Heart left ventricle (tissue), 16 donors: ENCODE results near the gene EFNB3. TPM values are rescaled to one million over a fixed set of nuclear protein-coding genes. Genes with fewer than 3 reads are reported as not detected.
A peak's percentile ranks its signal among the peaks of the same experiment; 100 is the strongest.

ENCODE experiments used
- ATAC-seq, 4 donors: fragments of 200-7000 bp; cut with Tn5 transposase; one replicate each; pipeline ENCODE4 v1.9.1; 2020 to 2022; ENCODE audit warnings: moderate library complexity in 4 of 4, mild to moderate bottlenecking in 3 of 4, moderate number of reproducible peaks in 1 of 4
- DNase-seq, 5 donors: peaks; one replicate each; pipeline ENCODE4 v3.0.0-alpha.2; 2020
- H3K27ac ChIP-seq, 12 donors: fragments of 200-600 bp; sonication (generic) in 4 of 12; one replicate each; pipeline versions ENCODE4 v1.5.0 to v1.8.0; 2016 to 2022; ENCODE audit warnings: mild to moderate bottlenecking in 2 of 12
- H3K27me3 ChIP-seq, 9 donors: fragments of 200-600 bp; sonication (generic) in 2 of 9; one replicate each; pipeline versions ENCODE4 v1.5.1 to v1.8.0; 2016 to 2022; ENCODE audit warnings: mild to moderate bottlenecking in 3 of 9
- H3K36me3 ChIP-seq, 9 donors: fragments of 200-600 bp; sonication (generic) in 2 of 9; one replicate each; pipeline versions ENCODE4 v1.5.0 to v1.8.0; 2018 to 2022; ENCODE audit warnings: mild to moderate bottlenecking in 2 of 9
- H3K4me1 ChIP-seq, 12 donors: fragments of 200-600 bp; sonication (generic) in 4 of 12; one replicate each; pipeline versions ENCODE4 v1.5.0 to v1.8.0; 2016 to 2022; ENCODE audit warnings: mild to moderate bottlenecking in 3 of 12
- H3K4me3 ChIP-seq, 12 donors: fragments of 200-600 bp; sonication (generic) in 4 of 12; one replicate each; pipeline versions ENCODE4 v1.5.0 to v1.8.0; 2017 to 2022; ENCODE audit warnings: mild to moderate bottlenecking in 9 of 12, moderate library complexity in 4 of 12
- H3K9me3 ChIP-seq, 12 donors: fragments of 200-600 bp; sonication (generic) in 4 of 12; one replicate each; pipeline versions ENCODE4 v1.5.0 to v1.8.0; 2016 to 2022; ENCODE audit warnings: mild to moderate bottlenecking in 1 of 12
- CTCF ChIP-seq, 12 donors: fragments of 200-600 bp; sonication (generic) in 4 of 12; IDR thresholded peaks; one replicate each; pipeline versions ENCODE4 v1.5.0 to v1.8.0; 2018 to 2022; ENCODE audit warnings: antibody characterized with exemption in 12 of 12, mild to moderate bottlenecking in 5 of 12
- POLR2A ChIP-seq, 2 donors: fragments of 450-650 bp; IDR thresholded peaks; one replicate each; pipeline ENCODE4 v1.6.1; 2017; ENCODE audit warnings: antibody characterized with exemption in 2 of 2, mild to moderate bottlenecking in 2 of 2, moderate library complexity in 2 of 2
- WGBS, 4 donors: extraction: QIAGEN DNeasy Blood & Tissue Kit in 2 of 4; methylation state at CpG; one replicate each; pipeline versions ENCODE4 v1.1.5 to v1.1.7; 2013 to 2018; 5-methylcytosine and 5-hydroxymethylcytosine counted together
- intact Hi-C, 10 donors: fragments of 100-400 bp; cut with DNase I; formaldehyde crosslinking; loops; one replicate each; pipeline versions ENCODE4 v1.11.1 to v1.14.2; 2022
- polyA plus RNA-seq, 2 donors: library from polyadenylated mRNA; stranded (reverse); fragments of 200-250 nt; gene quantifications; one replicate each; pipeline ENCODE4 v1.2.3, GENCODE V29; 2013
- total RNA-seq, 9 donors: library from RNA; depleted of rRNA in 2 of 9; stranded (reverse); fragments of >200 nt in 2 of 9; fragmentation: NEBNext Ultra II Directional in 3 of 9; extraction: Animal tissue kit (Norgen Biotek cat#: 25700) in 3 of 9; gene quantifications; one replicate each; pipeline versions ENCODE4 v1.1.0 to v1.2.4, GENCODE V29; 2016 to 2023
- donor health status: ischemic (EF 13 %, LVEDD 7.1; RV severe dilation, severe dysfunction).
- donor health status: healthy with polysubstance abuse.
- donor health status: DM: no; HTN: yes; CAD: no.
- donor health status: DM: no; HTN: no; CAD: no.
- donor health status: ischemic (EF 25% LVEDD 6.9; RV normal size, moderate dysfunction).
- donor health status: ischemic (EF 25% LVEDD 5.7; RV mildly dilated, moderate dysfunction).
- donor health status: healthy.
- donor health status: DM: yes; HTN: yes; CAD: no.
- donor health status: ischemic (EF 35%, LVEDD 5.7; RV mildly dilated, moderate dysfunction).
- donor health status: nonischemic (EF 11% LVEDD 7.7; RV severe dilation, severe dysfunction).
- donor health status: DM: yes; HTN: yes; CAD: no.
- donor health status: PGD.
- donor health status: ischemic (EF 29% LVEDD 5.4; RV normal size, mild dysfunction).
- donor health status: nonischemic (EF 23%, LVEDD 6.1; RV moderate dilation, normal function).

EFNB3 gene
- total and polyA plus RNA-seq, 11 donors: 0.10 to 4.6 (median 0.36) TPM

- TF ChIP-seq POLR2A (IDR thresholded peaks at IDR 0.05): no peak
- TF ChIP-seq CTCF (IDR thresholded peaks at IDR 0.05): no peak
- no peak for DNase-seq
- peaks cover 0 to 13% (median 4%) of the 10 kb centered on the region in 12 donors for H3K9me3 ChIP-seq
- peaks cover 3 to 49% (median 45%) of the 10 kb centered on the region in 9 donors for H3K36me3 ChIP-seq
- no peaks in the 10 kb centered on the region for H3K4me1 ChIP-seq
- no peaks in the 10 kb centered on the region for H3K27me3 ChIP-seq
- intact Hi-C loops: no loop called here
- 73 to 78% (median 76%) methylated on average over 5 of the region's 5 CpGs for WGBS, 4 donors
- ATAC-seq: no peak
- H3K27ac ChIP-seq: no peak overlapping the region
- H3K4me3 ChIP-seq: no peak overlapping the region
Observed at GRCh38 chr17:7676533-7676932, 28.5 kb upstream of the EFNB3 start.

GRCh38 chr17:7677388-7678067, 27.5 kb upstream of the EFNB3 start:
- H3K4me1 ChIP-seq: no peaks in the 10 kb centered on the region
- TF ChIP-seq CTCF (IDR thresholded peaks at IDR 0.05) (no peak), POLR2A (IDR thresholded peaks at IDR 0.05) (no peak)
- no peak for DNase-seq

GRCh38 chr17:7684851-7685532, 20.0 kb upstream of the EFNB3 start:
- peaks cover 0 to 4% (median 0%) of the 10 kb centered on the region in 9 donors for H3K36me3 ChIP-seq
- no peaks in the 10 kb centered on the region for H3K9me3 ChIP-seq
- no peak for TF ChIP-seq POLR2A (IDR thresholded peaks at IDR 0.05)
- TF ChIP-seq CTCF (IDR thresholded peaks at IDR 0.05): no peak
- peaks cover 0 to 37% (median 24%) of the 10 kb centered on the region in 12 donors for H3K4me1 ChIP-seq
- peak overlapping the region; percentile 89 to 99 (median 96) for H3K27ac ChIP-seq
- no peak for DNase-seq
- H3K4me3 ChIP-seq: peak overlapping the region; percentile 67 to 97 (median 86)
- intact Hi-C loops: loop anchor here in 8 of 10 donors (5.0 to 10.0 kb wide), 11 partner anchors 33 to 378 kb away; partner anchors contain the start of genes SHBG (in 4 of the 8), ATP1B2 (in 1 of the 8), CYB5D1 (in 1 of the 8) and EIF5A (in 1 of the 8)
- ATAC-seq: no peak
- H3K27me3 ChIP-seq: no peaks in the 10 kb centered on the region
- 63 to 71% (median 69%) methylated on average over 15 of the region's 15 CpGs for WGBS, 4 donors

More at GRCh38 chr17:7677388-7678067, 27.5 kb upstream of the EFNB3 start:
- peaks cover 3 to 39% (median 35%) of the 10 kb centered on the region in 9 donors for H3K36me3 ChIP-seq
- ATAC-seq: no peak
- H3K4me3 ChIP-seq: no peak overlapping the region
- H3K27ac ChIP-seq: no peak overlapping the region
- intact Hi-C loops: no loop called here
- peaks cover 0 to 13% (median 4%) of the 10 kb centered on the region in 12 donors for H3K9me3 ChIP-seq
- H3K27me3 ChIP-seq: no peaks in the 10 kb centered on the region
- 76 to 79% (median 77%) methylated on average over 10 of the region's 10 CpGs for WGBS, 4 donors
